ENCODE results near the gene AOX1.
"Not testable (repeated sequence)": the region's sequence is repeated elsewhere in the genome, so short reads cannot be mapped to it uniquely, and the experiment has no call there.

Gene AOX1

DNA sequence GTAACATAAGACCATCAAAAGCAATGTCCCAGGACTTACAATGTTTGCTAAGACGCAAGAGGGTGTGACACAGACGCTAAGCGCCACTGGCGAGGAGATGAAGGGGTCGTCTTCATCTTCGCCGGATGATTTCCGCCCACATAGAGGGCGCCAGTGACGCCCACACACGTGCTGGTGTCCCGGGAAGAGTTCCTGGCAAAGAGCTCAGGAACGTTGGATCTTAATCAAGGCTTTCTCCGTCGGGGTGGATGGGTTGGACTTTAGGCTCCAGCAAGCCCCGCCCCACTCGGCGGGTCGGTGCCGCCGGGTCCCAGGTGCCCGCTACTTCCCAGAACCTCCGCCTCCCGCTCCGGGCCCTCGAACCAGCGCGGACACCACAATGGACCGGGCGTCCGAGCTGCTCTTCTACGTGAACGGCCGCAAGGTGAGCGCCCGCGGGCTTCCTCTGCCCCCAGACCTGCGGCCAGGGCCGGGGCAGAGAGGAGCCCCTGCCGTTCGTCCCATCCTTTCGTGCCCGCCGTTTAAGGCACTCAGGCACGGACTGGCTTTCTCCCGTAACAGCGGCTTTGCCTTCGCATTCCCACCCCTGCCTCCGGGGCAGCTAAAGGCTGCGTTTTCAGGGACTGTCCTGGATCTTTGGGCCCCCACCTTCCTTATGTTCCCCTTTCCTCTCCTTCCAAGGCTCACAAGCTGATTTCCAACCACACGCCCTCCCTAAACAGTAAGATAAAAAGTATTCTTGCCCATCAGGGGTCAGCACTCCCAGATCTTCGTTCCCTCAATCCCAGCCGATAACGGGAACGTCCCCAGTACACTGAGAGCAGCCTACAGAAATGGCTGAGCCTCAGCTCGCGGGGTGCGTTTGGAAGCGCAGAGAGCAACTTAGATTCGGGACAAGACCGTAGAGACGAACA, at the start of gene AOX1:
Gene AOX1, plus strand, starts transcription at position 285 of the 914 bp plus-strand sequence. Its CDS starts 95 bp downstream, at position 380.
- no peak for DNase-seq

- DNase-seq, result no peak
Observed at GRCh38 chr2:200538139-200538538, 47.7 kb upstream of the AOX1 start.

GRCh38 chr2:200540793-200541192, 45.0 kb upstream of the AOX1 start:
- DNase-seq, result no peak

DNA sequence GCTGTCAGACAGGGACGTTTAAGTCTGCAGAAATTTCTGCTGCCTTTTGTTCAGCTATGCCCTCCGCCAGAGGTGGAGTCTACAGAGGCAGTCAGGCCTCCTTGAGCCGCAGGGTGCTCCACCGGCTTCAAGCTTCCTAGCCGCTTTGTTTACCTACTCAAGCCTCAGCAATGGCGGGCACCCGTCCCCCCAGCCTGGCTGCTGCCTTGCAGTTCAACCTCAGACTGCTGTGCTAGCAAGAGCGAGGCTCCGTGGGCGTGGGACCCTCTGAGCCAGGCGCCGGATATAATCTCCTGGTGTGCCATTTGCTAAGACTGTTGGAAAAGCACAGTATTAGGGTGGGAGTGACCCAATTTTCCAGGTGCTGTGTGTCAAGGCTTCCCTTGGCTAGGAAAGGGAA, 19.2 kb upstream of the AOX1 start:
- DNase-seq, result not testable (repeated sequence)

DNA sequence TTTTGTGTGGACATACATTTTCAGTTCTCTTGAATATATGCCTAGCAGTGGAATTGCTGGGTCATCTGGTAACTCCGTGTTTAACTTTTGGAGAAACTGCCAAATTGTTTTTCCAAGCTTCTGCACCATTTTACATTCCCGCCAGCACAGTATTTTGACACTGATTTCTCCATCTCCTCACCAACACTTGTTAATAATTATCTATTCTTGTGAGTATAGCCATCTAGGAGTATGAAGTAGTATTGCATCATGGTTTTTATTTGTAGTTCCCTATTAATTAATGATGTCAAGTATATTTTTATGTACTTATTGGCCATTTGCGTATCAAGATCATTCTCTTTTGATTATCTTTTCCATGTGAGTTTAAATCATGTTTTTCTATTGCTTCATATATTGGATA, 17.9 kb upstream of the AOX1 start:
- no peak for DNase-seq

- DNase-seq, result no peak
Observed at GRCh38 chr2:200575957-200576356, 9.9 kb upstream of the AOX1 start.

GRCh38 chr2:200577027-200577426, 8.8 kb upstream of the AOX1 start:
- DNase-seq, result no peak

DNA sequence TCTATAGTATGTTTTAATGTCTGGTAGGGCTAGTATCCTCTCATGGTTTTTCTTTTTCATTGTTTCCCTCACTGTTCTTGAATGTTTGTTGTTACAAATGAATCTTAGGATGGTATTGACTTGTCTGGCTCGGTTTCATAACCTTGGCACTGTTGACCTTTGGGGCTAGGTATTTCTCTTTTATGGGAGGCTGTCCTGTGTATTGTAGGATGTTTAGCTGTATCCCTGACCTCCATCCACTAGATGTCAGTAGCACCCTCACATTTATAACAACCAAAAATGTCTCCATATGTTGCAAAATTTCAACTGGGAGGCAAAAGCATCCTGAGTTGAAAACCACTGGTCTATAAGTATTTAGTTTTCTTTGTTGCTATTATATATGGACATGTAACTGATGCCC, 7.0 kb upstream of the AOX1 start:
- DNase-seq, result no peak

GRCh38 chr2:200584639-200585038, 1.2 kb upstream of the AOX1 start:
- no peak for DNase-seq

GRCh38 chr2:200585340-200585729, 479 bp upstream of the AOX1 start:
- DNase-seq, result no peak

- DNase-seq, result no peak
Observed at GRCh38 chr2:200586644-200586975, 796 bp downstream of the AOX1 start.

DNA sequence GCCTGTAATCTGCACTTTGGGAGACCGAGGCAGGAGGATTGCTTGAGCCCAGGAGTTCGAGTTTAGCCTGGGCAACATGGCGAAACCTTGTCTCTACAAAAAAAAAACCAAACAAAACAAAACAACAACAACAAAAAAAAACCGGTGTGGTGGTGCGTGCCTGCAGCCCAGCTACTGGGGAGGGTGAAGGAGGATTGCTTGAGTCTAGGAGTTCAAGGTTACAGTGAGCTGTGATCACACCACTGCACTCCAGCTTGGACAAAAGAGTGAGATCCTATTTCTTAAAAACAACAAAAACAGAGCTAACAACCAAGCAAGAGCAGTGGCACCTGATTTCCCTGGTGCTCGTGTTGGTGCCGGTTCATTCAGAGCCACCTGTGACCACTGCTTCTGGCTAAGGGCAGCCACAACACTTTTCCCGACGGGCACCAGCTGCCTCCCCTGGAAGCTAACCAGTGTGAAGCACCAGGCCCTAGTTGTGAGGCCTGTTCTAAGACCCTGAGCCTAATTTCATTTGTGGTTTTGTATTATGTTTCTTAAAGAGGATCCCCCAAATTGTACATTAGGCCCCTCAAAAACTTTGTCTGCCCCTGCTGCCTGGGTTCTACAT, 1.3 kb downstream of the AOX1 start:
- DNase-seq, result no peak

DNA sequence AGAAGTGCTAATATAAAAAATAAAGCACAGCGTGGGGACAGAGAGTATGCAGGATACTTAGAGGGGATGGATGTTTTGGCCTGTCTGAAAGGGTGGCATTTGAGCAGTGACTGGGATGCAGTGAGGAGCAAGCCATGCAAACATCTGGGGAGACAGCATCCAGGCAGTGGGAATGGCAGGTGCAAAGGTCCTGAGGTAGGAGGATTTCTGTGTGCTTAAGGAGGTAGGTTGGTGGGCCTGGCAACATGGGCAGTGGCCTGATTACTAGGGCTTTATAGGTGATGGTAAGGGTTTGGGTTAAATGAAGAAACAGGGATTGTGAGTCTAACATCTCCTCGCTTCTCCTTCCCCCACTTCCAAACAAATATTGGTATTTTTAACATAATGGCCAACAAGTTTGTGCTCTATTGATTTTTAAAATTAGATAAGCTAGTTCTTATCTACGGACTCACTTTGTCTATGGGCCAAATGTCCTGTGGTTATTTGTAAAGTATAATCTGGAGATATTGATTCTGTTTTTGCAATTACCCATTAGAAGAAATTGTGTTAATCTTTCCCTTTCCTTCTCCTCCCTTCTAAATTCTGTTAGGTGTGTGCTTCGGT, 2.4 kb downstream of the AOX1 start:
- no peak for DNase-seq

DNA sequence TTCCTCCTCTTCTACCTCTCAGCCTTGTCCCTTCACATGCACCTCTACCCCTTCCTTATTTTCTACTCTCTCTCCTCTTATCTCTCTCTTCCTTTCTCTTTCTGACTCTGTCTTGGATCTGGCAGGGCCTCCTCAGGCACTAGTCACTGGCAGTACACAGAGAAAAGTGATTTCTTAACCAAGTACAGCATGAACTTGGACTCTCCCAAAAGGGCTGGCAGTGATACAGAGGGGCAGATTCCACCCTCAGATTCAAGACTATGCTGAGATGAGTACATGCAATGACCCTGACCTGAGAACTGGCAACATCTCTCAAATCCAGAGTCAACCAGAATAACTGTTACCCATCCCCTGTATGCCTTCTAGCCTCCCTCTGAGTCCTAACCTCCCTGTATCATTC, 4.3 kb downstream of the AOX1 start:
- no peak for DNase-seq

GRCh38 chr2:200591308-200591707, 5.5 kb downstream of the AOX1 start:
- DNase-seq, result no peak

GRCh38 chr2:200592406-200593075, 6.7 kb downstream of the AOX1 start:
- no peak for DNase-seq

GRCh38 chr2:200593905-200594304, 8.1 kb downstream of the AOX1 start:
- no peak for DNase-seq

DNA sequence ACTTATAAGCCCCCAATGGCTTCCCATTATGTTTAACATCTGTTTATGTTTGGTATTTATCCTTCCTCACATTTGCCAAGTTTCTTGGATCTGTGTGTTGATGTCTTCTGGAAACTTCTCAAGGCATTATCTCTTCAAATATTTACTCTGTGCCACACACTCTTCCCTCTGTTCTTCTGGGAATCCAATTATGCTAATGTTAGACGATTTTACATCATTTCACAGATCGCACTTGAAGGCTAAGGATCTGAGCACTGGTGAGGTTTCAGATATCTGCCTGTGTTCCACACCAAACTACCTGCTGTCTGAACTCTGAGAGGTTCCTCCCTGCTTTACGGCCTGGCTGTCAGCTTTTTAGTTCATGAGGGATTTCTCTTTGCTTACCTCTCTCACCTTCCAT, 10.1 kb downstream of the AOX1 start:
- DNase-seq, result no peak

DNA sequence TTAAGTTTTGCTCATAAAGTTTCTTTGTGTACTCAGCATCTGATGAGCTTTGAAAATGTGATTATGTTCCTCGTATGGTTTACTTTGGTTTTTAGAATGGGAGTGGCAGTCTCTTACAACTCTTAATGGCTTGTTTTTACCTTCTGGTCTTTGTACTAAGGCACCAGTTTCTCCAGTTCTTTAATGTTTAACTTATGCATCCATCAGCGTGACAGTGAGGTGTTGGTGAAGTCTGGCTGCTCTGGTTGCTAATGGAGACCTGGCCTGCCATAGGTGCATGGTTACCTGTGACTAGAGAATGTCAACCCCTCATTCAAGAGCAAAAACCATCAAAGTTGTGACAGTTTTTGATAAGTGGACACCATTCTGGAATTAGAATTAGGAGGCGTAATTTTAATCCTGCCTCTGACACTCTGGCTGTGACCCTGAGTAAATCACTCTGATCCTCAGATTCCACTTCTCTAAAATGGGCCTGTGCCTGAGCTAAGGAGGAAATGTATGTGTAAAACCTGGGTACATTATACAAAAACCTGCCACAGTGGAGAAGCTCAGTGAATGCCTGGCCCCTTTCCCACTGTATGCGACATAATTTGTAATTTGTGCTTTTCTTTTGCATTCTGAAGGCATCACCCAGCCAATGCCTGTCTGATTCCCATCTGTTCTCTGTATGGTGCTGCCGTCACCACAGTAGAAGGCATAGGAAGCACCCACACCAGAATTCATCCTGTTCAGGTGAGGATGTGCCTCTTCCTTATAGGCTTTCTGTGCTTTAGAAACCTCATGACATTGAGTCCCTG, 11.2 kb downstream of the AOX1 start:
- DNase-seq, result no peak

DNA sequence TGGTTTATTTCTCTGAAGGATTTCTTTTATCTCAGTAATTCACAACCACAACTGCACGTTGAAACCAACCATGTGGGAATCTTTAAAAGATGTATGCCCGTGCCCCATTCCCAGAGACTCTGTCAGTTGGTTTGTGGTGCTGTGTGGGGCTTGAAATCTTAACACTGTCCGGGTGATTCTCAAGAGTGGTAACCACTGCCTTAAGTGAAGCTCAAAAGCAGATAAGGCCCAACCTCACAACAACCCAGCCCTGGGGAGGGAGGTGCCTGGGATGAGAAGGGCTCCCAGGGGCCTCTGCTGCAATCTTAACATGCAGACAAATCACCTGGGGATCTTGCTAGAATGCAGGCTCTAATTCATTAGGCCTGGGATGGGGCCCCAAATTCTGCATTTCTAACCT, 13.4 kb downstream of the AOX1 start:
- no peak for DNase-seq

GRCh38 chr2:200600549-200601225, 14.9 kb downstream of the AOX1 start:
- DNase-seq, result no peak

- DNase-seq, result no peak
Observed at GRCh38 chr2:200602584-200602983, 16.8 kb downstream of the AOX1 start.

All from activated CD4-positive, alpha-beta T cell treated with anti-CD3 and anti-CD28 coated beads for 1 hour (primary cell).